HG02884 (cell line): ENCODE data around the gene FNBP1.
"Not testable (repeated sequence)": the region's sequence is repeated elsewhere in the genome, so short reads cannot be mapped to it uniquely, and the experiment has no call there.

Experiments
- ATAC-seq: cut with Tn5 transposase; IDR thresholded peaks from one replicate; pipeline ENCODE4 v1.9.1; 2021; ENCODE audit warnings: mild to moderate bottlenecking, moderate library complexity; ENCODE audit not compliant: unreplicated experiment

The FNBP1 gene

GRCh38 chr9:129962889-129963703, 79.9 kb downstream of the FNBP1 start:
- no peak for ATAC-seq

GRCh38 chr9:129962451-129962864, 80.5 kb downstream of the FNBP1 start:
- no peak for ATAC-seq

- no peak for ATAC-seq
These were observed 84.2 kb downstream of the FNBP1 start for GRCh38 chr9:129958796-129959195.

- ATAC-seq, result no peak
These were observed 88.0 kb downstream of the FNBP1 start for GRCh38 chr9:129954868-129955550.

GRCh38 chr9:129953736-129954135, 89.3 kb downstream of the FNBP1 start:
- ATAC-seq, result no peak

GRCh38 chr9:129952337-129952736, 90.7 kb downstream of the FNBP1 start:
- ATAC-seq, result no peak

- no peak for ATAC-seq
These were observed 93.2 kb downstream of the FNBP1 start for GRCh38 chr9:129949821-129950220.

GRCh38 chr9:129948626-129949025, 94.4 kb downstream of the FNBP1 start:
- ATAC-seq, result not testable (repeated sequence)

- ATAC-seq, result no peak
These were observed 96.6 kb downstream of the FNBP1 start for GRCh38 chr9:129946246-129946995.

GRCh38 chr9:129945314-129945713, 97.7 kb downstream of the FNBP1 start:
- no peak for ATAC-seq

GRCh38 chr9:129944506-129945116, 98.4 kb downstream of the FNBP1 start:
- ATAC-seq, result no peak

GRCh38 chr9:129939431-129939830, 103.6 kb downstream of the FNBP1 start:
- ATAC-seq, result no peak

- ATAC-seq, result no peak
These were observed 104.6 kb downstream of the FNBP1 start for GRCh38 chr9:129938291-129938979.

GRCh38 chr9:129937879-129938278, 105.1 kb downstream of the FNBP1 start:
- ATAC-seq, result not testable (repeated sequence)

- no peak for ATAC-seq
These were observed 106.8 kb downstream of the FNBP1 start for GRCh38 chr9:129936222-129936621.

- ATAC-seq, result no peak
These were observed 108.2 kb downstream of the FNBP1 start for GRCh38 chr9:129934780-129935179.

GRCh38 chr9:129934041-129934591, 108.9 kb downstream of the FNBP1 start:
- ATAC-seq, result no peak

GRCh38 chr9:129933185-129934040, 109.6 kb downstream of the FNBP1 start:
- no peak for ATAC-seq
